HK-2 (cell line): ENCODE data around the gene ANAPC2.
A peak's percentile ranks its signal among the peaks of the same experiment; 100 is the strongest.

Experiments used
- DNase-seq: peaks from one replicate; pipeline ENCODE4 v3.0.0-alpha.2; 2018; ENCODE audit not compliant: unreplicated experiment

The ANAPC2 gene

DNA sequence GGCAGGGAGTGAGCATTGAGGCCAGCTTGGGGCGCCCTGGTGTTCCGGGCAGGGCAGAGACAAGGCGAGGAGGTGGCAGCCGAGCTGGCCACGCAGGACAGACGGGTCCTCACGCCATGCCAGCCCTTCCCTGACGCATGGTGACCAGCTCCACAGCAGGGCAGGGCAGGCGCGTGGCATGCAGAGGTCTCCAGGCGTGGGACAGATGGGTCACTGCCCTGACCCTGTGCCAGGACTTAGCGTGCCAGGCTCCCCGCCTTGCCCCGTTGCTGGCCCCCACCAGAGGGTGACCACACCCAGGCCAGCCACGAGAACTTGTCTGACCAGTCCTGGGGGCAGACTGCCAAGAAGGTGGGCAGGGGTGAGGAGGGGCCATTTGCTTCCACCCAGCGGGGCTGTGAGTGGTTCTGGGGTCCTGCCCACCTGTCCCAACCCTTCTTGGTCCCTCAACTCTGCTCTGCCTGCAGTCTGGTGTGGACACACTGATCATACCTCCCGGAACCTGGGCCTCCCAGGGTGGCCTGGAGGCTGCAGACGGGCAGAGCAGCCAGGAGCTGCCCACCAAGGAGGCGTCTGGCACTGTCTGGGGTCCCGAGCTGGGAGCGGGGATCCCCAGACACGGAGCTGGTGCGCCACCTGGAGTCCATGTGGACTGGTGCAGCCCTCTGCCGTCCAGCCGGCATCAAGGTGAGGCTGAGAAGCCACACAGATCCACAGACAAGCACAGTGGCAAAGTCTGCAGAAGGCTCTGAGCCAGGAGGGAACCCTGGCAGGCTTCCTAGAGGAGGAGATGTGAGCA is 38.9 kb upstream of the ANAPC2 start, which contains the start of gene RNF224:
TSS of gene RNF224 (plus strand) at position 449 of the 799 bp plus-strand sequence. CDS start 834 bp downstream, outside the sequence.
- peak; percentile 84 for DNase-seq

DNA sequence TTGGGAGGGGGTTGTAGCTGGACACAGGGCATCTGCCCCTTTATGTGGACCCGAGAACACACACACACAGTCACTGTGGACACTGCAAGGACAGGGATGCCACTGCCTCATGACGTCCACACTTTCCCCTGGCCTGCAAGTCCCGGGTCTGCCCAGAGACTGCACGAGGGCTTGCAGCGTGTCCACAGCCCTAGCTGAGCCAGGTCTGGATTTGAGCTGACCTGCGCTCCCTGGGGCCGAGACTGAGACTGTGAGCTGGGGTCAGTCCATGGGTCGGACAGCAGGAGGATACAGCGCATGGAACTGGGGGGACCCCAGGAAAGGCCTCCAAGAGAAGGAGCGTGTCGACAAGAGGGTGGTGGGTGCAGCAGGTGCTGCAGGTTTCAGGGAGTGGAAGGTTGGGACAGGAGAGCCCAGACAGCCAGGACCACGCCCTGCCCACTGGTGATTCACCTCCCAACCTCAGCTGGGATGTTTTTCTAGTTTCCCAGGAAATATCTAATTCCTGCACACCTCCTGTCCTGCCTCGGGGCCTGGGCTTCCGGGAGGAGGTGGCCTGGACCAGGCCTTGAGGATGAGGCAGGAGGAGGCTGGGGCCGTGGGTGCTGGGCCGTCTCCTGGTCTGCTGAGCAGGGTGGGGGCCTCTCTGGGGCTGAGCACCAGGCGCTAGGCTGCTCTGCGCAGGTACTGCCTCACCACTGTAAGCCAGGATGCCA is 38.1 kb upstream of the ANAPC2 start:
- DNase-seq: peak; percentile 74

DNA sequence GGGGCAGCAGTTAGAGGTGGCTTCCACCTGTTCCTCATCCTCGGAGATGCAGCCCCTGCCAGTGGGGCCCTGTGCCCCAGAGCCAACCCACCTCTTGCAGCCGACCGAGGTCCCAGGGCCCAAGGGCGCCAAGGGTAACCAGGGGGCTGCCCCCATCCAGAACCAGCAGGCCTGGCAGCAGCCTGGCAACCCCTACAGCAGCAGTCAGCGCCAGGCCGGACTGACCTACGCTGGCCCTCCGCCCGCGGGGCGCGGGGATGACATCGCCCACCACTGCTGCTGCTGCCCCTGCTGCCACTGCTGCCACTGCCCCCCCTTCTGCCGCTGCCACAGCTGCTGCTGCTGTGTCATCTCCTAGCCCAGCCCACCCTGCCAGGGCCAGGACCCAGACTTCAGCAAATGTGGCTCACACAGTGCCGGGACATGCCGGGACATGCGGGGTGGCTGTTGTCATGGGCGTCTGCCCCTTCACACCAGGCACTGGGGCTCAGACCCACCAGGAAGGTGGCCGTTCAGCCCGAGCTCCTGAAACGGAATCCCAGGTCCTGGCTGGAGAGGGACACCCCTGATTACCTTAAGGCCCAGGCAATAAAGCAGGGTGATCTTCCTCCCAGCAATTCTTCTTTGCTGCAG is 37.5 kb upstream of the ANAPC2 start:
- no peak for DNase-seq

DNA sequence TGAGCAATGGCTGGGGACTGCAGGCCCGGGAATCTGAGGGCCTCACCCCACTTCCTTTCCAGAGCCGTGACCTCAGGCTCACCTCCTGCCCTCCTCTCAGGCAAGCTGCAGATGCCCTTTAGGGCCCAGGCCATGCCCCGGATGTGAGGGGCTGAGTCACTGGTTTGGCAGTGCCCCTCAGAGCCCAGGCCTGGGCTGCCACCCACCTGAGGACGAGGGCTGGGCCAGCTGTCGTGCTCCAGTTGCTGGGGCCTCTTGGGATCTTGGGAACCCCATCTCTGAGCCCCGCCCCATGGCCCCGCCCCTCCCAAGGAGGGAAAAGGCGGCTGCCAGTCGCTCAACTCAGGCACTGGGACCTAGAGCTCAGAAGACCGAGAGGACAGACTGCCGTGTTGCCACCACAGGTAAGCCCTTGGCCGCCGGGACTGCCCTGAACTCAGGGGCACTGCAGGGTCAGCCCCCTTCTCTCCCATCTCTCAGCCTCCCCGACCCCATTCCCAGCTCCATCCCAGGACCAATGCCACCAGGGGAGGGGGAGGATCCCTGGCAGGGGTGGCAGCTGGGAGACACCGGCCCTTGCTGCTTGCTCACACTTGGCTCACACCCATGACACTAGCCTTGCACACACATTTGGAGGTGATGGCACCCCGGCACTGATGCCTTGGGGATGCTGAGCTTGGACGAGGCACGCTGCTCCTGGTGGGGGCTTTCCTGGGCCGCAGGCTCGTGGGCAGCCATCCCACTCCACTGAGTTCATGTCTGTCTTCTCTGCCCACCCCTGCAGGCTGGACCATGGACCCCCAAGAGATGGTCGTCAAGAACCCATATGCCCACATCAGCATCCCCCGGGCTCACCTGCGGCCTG is 36.7 kb upstream of the ANAPC2 start, which contains the start of gene CYSRT1:
TSS of gene CYSRT1 (plus strand) at position 345 of the 865 bp plus-strand sequence. CDS start at position 793, 448 bp downstream.
- DNase-seq: no peak

DNA sequence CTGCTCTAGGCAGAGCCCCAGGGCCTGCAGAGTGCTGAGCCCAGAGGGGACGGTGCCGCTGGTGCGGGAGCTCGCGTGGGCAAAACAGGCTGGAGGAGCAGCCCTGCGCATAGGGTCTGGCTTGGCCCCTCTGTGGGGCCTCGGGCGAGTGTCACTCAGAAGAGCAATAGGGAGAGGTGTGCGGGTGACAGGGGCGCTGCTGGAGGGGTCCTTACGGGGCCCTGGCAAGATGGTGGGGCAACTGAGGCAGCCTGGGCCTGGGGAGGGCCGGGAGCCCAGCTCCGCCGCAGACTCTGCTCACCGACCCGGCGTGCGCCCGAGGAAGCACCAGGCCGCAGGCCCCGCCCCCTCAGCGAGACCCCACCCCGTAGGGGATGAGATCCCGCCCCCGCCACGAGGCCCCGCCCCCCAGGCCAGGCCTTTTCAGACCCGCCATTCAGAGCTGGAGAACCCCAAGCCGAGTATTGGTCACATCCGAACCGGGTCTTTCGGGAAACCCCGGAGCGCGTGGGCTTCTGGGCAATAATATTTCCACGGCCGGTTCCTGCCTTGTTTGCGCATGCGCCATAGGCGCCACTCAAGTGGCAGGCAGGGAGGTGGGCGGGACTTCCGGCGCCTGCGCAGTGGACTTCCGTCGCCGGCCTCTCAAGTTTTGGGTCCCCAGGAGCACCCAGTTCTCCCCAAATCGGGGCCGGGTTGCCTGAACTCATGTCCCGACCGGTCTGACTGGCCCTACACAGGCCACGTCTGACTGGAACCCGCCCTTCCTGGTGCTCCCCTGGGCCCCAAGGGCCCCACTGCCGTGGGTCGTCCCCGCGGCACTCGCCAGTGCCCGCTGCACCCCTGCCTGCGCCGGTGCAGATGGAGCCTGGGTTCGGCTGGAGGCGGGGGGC is 35.0 kb upstream of the ANAPC2 start:
- DNase-seq: peak; percentile 98

DNA sequence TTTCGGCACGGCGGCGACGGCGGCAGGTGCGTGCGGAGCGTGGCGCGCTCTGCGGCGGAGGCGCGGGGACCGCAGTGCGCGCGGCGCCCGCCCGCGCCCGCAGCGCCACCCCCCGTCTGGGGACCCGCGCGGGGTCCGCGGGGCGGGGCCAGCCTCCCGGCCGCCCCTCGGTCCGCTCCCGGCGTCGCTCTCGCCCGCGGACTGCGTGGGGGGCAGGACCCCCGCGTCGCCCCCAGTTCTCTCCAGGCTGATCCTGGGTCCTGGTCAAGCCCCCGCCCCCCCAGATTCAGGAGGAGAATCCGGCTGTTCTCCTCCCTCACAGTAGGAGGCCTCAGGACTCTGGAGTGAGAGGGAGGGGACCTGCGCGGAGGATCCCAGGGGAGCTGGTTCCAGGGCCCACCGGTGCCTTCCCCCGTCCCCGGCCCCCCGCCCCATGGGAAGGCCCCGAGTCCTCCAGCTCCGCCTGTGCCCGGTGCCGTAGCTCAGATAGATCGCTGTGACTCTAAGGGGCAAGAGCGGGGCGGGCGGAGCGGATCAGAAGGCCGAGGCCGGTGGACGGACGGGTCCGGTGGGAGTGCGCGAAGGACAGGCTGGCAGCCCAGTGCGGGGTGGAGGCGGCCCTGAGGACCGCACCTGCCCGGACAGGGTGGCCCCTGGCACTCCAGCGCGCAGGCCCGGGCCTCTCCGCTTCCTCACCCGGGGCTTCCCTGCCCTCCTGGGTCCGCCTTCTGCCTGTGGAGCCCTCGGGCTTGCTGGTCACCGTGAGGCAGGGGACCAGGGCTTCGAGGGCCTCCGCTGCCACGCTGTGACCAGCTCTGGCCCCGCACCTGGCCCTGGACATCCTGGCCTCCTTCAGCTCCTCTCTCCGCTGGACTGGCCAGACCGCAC is 34.1 kb upstream of the ANAPC2 start, which contains the start of gene RNF208:
TSS of gene RNF208 (minus strand) at position 51 of the 888 bp plus-strand sequence. CDS start 1,028 bp downstream, outside the sequence.
- DNase-seq: peak; percentile 50

DNA sequence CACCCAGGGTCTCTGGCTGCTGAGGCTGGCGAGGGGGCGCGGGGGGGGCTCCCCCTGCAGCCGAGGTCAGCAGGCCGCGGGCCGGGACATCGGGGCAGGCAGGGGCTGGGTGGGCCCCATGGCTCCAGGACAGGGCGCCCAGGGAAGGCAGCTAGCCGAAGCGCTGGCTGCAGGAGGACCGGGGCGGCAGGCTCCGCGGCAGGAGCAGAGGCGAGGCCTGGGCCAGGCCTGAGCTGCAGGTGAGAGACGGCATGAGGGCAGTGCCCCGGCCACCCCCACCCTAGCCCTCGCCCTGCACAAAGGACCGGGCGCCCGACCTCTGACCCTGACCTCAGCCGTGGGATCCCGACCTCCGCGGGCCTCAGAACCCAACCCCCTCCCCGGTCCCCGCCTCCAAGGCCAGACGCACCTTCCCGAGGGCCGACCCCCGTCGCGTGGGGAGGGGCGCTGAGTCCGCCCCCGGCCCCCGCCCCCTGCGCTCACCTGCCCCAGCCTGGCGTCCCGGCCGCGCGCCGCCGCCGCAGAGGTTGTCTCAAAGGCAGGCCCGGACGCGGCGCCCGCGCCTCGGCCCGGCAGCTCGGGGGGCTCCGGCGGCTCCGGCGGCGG is 33.2 kb upstream of the ANAPC2 start:
- DNase-seq: no peak

DNA sequence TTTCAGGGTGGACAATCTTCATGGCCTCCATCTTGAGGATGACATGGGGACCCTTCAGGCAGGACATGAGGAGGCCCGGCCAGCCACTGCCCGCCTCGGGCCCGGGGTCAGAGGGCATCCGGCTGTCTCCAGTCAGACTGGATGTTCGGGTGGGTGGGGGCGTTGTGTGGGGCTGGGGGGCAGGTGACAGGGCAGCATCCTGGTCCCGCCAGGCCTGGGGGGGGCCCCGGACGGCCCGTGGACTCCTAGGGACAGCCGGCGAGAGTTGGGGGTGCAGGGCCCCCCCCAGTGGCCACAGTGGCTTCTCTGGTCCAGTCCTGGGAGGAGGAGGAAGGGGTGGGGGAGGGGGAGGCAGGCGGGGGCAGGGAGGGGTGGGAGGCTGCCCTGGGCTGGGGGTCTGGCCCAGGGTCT is 32.7 kb upstream of the ANAPC2 start:
- no peak for DNase-seq

DNA sequence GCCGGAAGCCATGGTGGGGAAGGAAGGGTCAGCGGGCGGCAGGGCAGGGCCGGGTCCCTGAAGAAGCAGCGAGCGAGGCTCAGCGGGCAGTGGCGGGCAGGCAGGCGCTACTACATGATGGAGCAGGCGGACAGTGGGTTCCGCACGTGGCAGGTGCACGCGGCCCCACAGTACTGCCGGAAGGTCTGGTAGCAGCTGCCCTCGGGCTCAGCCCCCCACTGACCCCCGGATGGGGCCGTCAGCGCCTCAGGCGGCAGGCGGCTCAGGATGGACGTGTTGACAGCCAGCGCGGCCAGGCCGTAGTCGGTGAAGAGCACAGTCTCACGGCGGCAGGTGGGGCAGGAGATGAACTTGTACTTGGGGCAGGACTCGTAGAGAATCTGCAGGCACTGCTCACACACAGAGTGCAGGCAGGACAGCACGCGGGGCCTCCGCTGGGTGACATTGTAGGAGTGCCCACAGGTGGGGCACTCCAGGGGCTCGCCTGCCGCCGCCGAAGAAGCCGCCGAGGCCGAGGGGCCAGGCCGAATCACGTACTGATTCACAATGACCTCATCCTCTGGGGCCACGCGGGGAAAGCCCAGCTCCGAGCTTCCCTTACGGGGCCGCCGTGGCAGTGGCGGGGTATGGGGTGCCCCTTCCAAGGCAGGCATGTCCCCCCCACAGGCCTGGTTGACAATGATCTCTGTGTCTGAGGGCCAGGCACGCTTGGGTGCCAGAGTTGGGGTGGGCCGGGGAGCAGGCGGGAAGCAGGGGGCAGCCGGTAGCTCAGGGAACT is 32.1 kb upstream of the ANAPC2 start:
- no peak for DNase-seq

DNA sequence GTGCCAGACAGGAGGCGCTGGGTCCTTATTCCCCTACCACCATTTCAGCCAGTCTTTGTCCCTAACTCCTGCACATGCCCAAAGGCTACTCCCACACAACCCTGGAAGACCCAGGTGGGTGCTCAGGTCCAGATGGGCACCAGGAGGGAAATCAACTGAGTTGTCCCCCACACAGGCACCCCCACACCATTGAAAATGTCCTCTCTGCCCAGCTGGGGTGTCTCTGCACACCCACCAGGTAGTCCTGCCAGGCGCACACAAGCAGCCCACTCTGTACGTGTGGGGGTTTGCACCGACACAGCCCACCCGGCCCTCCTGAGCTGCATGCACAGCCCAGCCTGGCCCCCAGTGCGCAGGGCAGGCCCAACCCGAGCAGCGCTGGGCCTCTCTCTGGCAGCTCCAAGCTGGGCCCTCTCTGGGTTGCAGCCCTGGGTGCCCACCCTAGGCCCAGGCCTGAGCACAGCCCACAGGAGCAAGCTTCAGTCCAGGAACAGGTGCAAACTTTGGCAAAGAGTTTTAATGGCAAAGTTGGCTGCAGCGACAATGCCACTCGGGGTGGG is 31.5 kb upstream of the ANAPC2 start:
- DNase-seq: no peak

DNA sequence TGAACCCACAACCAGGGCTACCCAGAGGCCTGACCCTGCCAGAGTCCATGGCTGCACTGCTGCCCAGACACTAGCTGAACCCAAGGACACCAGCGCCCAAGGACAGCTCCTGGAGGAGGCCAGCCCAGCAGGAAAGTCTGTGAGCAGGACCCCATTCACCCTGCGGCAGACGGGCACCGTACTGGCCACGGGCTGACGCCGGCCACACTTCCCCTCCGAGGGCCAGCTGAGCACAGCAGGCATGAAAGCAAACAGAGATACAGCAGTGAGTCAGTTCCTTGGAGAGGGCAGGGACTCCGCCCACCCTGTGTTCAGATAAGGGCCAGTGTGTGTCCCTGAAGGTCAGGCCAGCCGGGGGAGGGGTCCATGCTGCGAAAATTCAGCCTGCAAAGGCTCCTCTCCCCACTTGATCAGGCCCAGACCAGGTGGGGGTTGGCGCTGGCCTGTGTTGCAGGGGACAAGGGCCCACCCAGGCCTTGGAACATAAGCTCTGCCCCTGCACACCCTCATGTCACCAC is 30.5 kb upstream of the ANAPC2 start:
- DNase-seq: peak; percentile 71

DNA sequence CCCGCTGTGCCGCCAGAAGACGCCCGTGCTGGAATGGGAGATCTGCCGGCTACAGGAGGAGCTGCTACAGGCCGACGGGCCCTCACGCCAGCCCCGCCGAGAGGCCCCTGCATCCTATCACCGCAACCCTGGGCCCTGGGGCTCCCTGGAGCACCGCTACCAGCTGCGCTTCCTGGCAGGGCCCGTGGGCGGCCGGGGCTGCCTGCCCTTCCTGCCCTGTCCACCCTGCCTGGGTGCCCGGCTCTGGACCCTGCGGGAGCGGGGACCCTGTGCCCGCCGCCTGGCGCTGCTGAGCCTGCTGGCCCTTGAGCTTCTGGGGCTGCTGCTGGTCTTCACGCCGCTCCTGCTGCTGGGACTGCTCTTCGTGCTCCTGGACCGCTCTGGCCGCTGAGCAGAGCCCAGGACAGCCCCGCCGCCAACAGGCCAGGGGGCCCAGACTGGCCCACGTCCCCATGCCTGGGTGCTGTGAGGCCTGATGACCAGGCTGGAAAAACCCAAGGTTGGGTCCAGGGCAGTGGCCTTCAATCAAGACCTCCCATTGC is 29.9 kb upstream of the ANAPC2 start:
- no peak for DNase-seq

DNA sequence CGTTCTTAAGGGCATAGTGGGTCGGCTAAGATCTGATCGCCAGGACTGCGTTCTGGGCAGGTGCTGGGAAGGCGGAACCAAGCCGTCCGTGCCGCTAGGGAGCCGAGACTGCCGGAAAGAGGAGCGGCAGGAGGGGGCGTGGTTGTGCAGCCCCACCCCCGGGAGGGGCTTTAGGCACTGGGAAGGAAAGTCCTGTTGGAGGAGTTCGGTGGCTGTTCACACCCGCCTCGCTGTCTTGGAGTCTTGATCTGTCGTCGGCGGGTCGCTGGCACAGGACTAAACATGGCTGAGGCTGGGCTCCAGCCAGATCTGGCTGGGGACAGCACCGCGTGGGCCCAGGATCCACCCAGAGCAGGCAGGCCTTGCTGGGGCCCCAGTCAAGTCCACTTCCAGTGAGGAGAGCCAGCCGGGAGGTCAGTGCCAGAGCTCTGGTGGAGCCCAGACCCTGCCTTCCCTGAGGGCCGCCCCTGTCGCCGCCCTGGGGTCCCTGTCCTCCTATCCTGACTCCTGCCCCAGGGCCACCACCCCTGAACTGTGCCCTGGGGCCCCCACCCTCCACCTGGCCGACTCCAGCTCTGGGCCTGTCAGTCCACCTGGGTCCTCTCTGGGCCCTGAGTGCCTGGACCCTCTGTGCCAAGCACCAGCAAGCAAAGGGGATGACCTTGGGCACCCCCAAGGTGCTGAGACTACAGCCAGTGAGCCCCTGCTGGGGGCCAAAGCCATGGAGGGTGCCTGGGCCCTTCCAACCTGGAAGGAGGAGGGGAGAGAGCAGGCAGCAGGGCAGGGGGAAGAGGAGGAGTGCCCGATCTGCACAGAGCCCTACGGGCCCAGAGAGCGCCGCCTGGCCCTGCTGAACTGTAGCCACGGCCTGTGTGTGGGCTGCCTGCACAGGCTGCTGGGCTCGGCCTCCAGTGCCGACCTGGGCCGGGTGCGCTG is 29.2 kb upstream of the ANAPC2 start:
- peak; percentile 77 for DNase-seq

DNA sequence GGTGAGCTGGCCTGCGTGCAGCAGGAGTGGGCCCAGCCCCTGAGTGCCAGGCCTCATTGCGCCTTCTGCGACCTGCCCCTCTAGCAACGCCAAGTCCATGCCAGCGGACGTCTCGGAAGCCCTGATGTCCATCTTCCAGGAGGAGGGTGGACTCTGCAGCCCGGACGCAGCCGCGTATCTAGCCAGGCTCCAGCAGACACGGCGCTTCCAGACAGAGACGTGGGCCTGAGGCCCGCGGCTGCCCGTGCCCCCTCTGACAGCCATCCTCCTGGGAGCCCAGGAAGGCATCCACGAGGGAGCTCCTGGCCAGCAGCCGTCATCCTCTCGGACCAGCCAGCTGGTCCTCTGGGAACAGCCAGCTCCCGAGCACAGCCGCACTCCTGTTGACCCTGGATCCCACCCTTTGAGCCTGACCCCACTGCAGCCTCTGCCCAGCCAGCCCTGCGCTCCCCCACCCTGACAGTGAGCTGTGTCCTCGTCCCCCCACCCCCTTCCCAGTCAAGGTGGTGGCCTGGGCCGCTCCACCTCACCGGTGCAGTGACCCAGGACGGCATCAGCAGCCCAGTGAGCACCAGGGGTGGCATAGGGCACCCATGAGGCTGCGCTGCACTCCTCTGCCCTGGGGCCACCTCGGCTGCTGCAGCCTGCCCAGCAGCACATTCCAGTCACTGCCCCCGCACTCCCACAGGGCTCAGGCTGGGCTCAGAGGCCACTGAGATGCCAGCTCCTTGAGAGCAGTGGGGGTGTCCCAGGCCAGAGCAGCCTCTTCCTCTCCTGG is 28.0 kb upstream of the ANAPC2 start:
- no peak for DNase-seq
